Breast epithelium (tissue), 3 donors: Measurements from ENCODE around the gene SPPL2B.

ENCODE experiments used
- POLR2AphosphoS5 ChIP-seq, 3 donors: sonication (generic); formaldehyde crosslinking; IDR thresholded peaks; one replicate each; pipeline ENCODE4 v1.6.1; 2017; ENCODE audit warnings: antibody characterized with exemption in 3 of 3
- TF ChIP-seq, protein P1 (sequence below), 3 donors: fragments of 450-650 bp; IDR thresholded peaks; one replicate each; pipeline ENCODE4 v1.5.1; 2016 to 2017; ENCODE audit warnings: antibody characterized with exemption in 3 of 3, mild to moderate bottlenecking in 3 of 3, moderate library complexity in 3 of 3

DNA sequence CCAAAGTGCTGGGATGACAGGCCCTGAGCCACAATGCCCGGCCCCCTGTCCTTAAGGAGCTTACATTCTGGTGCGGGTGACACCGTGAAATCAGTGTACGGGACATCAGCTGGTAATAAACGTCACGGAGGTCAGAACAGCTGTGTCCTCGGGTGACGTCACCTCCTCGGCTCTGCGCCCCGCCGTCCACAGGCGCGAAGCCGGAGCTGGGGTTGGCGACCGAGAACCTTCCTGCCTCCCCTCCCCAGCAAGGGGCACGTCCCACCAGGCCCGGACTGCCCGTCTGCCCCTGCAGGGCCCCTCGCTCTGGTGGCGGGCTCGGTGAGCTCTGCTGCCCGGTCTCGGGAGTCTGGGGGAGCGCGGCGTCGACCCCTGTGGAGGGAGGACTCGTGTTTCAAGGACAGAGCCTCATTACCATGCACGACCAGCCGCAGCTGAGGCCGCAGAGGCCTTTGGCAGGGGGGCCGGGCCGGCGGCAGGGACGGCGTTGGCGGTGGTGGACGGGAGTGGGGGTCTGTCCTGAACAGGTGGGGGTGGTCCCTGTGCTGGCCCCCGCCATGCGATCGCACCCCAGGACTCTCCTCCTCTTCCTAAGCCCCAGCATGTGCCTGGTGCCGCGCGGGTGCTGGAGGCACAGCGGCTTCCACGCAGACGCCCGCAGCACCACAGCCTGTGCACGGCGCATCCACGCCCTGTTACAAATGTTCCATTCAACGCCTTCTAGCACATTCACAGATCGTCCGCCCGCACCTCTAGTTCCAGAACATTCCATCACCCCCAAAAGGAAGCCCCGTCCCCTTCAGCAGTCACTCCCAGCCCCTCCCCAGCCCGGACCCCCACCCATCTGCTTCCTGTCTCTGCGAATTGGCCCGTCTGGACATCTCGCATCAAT, 25.9 kb upstream of the SPPL2B start:
- TF ChIP-seq, protein P1, sequence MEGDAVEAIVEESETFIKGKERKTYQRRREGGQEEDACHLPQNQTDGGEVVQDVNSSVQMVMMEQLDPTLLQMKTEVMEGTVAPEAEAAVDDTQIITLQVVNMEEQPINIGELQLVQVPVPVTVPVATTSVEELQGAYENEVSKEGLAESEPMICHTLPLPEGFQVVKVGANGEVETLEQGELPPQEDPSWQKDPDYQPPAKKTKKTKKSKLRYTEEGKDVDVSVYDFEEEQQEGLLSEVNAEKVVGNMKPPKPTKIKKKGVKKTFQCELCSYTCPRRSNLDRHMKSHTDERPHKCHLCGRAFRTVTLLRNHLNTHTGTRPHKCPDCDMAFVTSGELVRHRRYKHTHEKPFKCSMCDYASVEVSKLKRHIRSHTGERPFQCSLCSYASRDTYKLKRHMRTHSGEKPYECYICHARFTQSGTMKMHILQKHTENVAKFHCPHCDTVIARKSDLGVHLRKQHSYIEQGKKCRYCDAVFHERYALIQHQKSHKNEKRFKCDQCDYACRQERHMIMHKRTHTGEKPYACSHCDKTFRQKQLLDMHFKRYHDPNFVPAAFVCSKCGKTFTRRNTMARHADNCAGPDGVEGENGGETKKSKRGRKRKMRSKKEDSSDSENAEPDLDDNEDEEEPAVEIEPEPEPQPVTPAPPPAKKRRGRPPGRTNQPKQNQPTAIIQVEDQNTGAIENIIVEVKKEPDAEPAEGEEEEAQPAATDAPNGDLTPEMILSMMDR (IDR thresholded peaks at IDR 0.05): no peak
- no peak for TF ChIP-seq POLR2AphosphoS5 (IDR thresholded peaks at IDR 0.05)
